ENCODE measurements around the gene MYLK3. TPM values are rescaled to one million over a fixed set of nuclear protein-coding genes. Genes with fewer than 3 reads are reported as not detected.
"Not testable (repeated sequence)": the region's sequence is repeated elsewhere in the genome, so short reads cannot be mapped to it uniquely, and the experiment has no call there.

Gene MYLK3
- polyA plus RNA-seq, 4 donors, result 0.76 to 1.5 (median 1.1) TPM

DNA sequence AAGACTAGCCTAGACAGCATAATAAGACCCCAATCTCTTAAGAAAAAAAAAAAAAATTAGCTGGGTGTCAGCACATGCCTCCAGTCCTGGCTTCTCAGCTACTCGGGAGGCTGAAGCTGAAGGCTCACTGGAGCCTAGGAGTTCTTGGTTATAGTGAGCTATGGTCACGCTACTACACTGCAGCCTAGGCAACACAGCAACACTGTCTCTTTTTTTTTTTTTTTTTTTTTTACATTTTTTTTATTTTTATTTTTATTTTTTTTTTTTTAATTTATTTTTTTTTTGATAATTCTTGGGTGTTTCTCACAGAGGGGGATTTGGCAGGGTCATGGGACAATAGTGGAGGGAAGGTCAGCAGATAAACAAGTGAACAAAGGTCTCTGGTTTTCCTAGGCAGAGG is 54.5 kb downstream of the MYLK3 start:
- no peak for DNase-seq (ENCODE audit: low read depth in 4 of 4, low spot score in 3 of 4)

DNA sequence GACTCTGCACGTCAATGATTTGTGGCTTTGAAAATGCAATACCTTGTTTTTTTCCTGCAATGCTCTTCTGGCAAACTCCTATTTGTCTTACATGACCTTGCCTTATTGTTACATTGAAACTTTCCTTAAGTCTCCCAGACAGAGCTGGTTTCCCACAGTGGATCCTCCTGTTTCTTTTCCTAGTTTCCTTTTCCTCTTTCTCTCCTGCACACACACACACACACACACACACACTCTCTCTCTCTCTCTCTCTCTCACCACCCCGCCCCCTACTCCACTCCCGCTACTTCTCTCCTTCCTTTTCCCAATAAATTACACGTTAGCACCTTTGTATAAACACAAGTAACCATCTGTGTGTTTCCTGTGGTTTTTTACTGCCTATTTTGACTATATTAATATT is 56.4 kb downstream of the MYLK3 start:
- no peak for DNase-seq (ENCODE audit: low read depth in 4 of 4, low spot score in 3 of 4)

DNA sequence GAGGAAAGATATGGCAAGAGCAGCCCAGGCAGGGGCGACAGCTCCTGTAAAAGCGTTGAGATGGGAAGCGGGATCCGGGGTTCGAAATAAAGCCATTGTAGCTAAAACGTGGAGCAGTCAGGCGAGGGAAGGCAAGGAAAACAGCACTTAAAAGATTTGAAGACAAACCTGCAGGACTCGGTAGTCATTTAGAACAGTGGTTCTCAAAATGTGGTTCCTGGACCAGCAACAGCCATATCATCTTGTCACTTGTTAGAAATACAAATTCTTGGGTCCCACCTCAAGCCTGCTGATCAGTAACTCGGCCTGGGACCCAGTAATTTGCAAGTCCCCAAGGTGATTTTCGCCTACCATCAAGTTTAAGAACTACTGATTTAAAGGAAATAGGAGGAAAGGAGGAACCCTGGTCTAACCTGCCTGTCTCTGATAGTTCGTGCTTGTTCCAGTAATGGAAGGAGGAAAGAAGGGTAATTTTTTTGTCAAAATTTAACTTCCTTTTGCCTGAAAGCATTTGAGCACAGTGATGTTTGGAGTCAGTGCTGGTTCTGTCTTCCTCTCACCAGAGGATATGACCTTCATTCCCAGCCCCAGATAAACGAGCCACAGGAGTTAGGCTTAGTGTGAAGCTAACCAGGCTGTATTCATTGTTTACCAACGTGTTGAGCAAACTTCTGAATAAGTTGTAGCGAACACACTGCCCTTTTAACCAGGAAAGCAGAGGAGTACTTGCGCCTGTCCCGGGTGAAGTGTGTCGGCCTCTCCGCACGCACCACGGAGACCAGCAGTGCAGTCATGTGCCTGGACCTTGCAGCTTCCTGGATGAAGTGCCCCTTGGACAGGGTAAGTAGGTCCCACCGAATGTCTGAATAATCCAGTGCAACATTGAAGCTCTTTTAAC is 57.6 kb downstream of the MYLK3 start:
- no peak for DNase-seq (ENCODE audit: low read depth in 4 of 4, low spot score in 3 of 4)

DNA sequence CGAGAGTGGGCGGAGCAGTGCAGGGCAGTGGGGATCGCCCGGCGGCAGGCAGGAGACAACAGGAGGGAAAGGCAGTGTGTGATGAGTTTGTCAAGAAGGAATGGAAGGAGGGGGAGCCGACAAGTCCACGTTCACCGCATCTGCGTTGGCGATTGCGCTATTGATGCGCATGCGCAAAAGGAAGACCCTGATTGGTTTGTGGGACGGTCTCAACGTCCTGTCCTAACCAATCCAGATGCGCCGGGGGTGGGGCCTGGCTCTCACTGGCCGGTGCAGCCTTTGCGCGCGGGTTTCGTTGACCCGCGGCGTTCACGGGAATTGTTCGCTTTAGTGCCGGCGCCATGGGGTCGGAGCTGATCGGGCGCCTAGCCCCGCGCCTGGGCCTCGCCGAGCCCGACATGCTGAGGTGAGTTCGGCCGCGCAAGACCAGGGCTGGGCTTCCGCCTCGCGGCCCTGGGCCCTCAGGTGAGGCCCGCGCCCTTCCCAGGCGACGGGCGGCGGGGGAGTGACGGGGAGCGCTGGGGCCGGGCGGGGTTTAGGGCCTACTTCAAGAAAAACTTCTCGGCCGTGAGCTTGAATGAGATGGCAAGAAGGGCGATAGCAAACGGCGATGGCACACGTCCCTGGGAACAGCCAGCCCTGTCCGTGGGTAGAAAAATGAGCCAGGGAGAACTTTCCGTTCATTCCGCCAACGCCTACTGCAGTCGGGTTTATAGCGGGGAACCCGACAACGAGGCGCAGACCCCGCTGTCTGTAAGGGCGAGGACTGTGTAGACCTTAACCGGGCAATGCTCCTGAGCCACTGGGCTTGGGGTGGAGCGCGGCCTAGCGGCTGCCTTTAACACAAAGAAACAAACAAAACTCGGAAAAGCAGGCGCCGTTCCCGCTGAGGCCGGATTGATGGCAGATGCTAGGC is 58.5 kb downstream of the MYLK3 start, which contains the start of gene ORC6:
TSS of gene ORC6 (plus strand) at position 295 of the 916 bp plus-strand sequence. CDS start at position 342, 47 bp downstream.
- DNase-seq (ENCODE audit: low read depth in 4 of 4, low spot score in 3 of 4), result peak; percentile 92 to 99 (median 94)

DNA sequence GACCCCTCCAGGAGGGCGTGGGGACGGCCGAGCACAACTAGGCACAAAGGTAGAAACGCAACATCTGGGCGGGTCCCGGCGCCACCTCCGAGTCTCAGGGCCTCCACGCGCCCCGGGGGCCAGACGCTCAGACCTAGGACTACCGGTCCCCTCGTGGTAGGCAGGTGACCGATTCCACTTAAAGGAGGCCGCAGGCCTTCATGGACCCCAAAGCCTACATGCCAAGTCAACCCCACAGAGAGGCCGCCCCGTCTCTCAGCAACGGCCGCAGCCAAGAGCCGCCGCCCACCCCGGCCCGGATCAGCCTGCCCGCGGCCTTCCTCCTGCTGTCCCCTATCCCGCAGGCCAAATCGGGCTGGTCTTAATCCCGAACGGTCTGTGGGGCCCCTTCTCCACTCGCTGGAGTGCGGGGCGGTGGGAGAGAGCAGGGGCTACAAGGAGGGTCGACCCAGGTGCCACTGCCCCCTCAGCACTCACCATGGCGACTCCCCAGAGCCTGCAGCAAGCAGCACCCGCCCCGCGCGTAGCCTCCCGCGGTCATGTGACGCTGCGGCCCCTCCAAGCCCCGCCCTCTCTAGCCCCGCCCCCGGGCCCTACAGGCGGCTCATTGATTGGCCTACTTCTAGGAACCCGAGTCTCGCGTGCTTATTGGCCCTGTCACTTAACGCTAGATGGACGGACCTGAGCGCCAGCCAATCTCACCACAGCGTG is 59.3 kb downstream of the MYLK3 start, which contains the start of gene VPS35:
TSS of gene VPS35 (minus strand) at position 525 of the 711 bp plus-strand sequence. CDS start at position 480, 45 bp downstream.
- DNase-seq (ENCODE audit: low read depth in 4 of 4, low spot score in 3 of 4), result peak in 3 of 4 donors; percentile 96 to 97 (median 97)

DNA sequence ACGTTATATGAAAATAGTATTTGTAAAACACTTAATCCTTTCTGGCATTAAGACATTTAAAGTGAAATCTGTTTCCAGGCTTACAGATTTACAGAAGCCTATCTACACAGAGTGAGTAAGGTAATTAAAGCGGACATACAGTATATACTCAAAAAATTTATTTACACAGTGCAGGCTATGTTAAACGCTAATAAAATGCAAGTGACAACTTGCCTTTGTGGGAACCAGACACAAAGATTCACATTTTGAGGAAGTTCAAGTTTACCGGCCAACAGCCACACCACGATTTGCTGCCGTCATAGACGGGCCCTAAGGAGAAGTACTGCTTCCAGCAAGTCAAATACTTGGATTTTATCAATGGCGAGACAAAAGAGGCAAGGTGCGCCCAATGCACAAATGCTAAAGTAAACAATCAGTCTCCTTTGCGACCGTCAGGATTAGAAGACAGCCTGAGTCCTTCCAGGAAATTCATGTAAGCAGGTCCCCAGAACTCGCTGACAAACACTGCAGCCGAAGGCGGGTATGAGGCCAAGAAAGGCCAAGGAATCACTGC is 60.0 kb downstream of the MYLK3 start:
- DNase-seq (ENCODE audit: low read depth in 4 of 4, low spot score in 3 of 4), result peak in 3 of 4 donors; percentile 6 to 41 (median 31)

DNA sequence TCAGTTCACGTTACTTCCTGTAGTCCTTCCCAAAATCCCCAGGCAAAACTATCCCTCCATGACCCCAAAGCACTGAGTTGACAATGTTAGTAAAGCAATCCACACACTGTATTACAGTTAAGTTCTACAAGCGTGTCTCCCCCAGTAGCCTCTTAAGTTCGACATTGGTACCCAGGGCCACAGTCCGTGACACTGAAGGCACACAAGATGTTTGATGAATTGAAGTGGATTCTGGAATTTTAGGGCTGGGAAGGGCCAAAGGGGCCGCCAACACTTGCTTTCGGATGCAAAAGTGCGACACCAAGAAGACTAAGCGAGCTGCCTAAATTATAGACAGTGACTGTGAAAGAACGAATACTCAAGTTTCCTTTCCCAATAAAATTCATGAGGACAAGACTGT is 60.7 kb downstream of the MYLK3 start:
- DNase-seq (ENCODE audit: low read depth in 4 of 4, low spot score in 3 of 4), result no peak

DNA sequence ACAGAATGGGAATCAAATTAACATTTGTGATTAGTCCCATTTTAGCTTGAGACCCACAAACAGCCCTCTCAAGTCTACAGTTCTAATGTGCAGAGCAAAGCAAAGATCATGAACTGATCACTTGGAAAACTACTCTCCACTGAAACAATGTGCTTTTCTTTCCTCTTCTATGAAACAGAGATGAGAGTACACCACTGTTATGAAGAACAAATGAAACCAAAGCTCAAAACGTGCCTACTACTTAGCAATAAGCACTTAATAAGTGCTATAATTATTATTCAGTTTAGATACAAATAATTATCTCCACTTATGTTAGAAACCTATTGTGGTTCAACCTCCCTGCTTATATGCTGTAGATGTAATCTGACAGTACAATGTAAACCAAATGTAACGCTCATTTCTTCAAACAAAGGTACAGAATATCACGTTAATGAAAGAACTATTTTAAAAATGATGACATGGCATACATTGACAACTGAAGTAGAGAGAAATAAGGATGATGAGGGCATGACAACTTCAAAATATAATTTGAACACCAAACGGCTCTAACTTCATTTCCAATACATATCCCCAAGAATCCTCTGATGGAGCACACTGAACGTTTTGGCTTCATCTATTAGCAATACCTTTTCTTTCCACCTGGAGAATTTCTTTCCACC is 61.2 kb downstream of the MYLK3 start:
- no peak for DNase-seq (ENCODE audit: low read depth in 4 of 4, low spot score in 3 of 4)

DNA sequence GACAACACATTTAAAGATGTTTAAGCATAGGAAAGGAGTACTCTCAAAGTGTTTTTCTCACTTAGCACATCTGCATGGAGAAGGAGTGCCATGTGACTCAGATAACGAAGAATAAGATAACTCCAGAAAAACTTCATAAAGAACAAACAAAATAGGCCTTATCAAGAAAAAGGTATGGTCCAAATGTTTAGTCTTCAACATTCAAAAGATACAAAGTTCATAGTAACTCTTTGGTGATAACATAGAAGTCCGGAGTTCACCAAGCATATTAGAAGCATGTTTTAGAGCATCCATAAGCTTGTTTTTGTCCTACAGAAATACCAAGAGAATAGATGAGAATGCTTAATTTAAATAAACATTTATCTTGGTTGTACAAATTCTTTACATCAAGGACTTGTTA is 66.3 kb downstream of the MYLK3 start:
- not testable (repeated sequence) for DNase-seq (ENCODE audit: low read depth in 4 of 4, low spot score in 3 of 4)

DNA sequence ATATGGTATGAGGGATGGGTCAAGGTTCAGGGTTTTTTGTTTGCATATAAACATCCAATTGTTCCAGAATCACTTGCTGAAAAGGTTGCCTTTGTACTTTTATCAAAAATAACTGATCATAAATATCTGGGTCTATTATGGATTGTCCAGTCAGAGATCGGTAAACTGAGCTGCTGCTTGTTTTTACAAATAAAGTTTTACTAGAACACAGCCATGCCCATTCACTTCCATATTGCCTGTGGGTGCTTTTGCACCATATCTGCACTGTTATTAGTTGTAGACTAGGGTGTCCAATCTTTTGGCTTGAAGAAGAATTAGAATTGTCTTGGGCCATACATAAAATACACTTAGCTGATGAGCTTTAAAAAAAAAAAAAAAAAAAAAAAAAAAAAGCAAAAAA is 70.2 kb downstream of the MYLK3 start:
- not testable (repeated sequence) for DNase-seq (ENCODE audit: low read depth in 4 of 4, low spot score in 3 of 4)

DNA sequence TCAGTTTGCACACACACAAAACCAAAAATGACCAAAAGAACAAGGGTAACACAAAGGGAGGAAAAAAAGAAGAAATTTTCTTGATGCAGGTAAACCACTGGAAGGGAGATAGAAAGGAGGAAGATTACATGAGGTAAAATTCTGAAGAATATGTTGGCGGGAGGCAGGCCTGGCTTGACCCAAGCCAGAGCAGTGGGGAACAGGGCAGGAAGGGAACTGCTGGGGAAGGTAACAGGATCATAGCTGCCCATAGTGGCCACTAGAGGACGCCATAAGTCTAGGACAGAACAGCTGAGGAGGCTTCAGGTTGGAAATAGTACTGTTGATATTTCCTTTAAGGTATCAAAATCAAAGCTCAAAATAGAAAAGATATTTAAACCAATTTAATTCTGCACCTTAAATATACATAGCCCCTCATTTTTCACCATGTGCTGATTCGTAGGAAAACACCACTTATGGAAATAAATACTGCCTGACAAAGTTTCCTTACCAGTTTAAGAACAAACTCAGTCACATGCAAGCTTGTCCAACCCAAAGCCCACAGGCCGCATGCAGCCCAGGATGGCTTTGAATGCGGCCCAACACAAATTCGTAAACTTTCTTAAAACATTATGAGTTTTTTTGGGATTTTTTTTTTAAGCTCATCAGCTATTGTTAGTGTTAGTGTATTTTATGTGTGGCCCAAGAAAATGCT is 74.7 kb downstream of the MYLK3 start:
- DNase-seq (ENCODE audit: low read depth in 4 of 4, low spot score in 3 of 4), result no peak

DNA sequence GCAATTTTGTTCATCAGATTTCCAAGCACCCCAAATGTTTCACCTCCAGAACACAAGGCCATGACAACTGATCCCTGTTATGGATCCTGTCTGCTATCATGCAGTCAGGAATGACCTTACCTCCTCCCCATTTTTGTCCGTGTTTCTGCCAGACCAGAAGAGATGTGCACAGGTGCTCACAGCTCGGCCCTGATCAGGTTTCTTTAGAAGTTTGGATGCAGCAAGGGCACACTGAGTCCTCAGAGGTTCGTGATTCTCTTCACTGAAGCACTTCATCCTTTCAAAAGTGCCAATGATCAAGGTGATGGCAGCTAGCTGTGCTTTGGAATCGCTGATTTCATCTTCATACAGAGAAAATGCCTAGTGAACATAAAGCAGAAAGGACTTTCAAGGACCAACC is 86.0 kb downstream of the MYLK3 start:
- DNase-seq (ENCODE audit: low read depth in 4 of 4, low spot score in 3 of 4), result no peak

DNA sequence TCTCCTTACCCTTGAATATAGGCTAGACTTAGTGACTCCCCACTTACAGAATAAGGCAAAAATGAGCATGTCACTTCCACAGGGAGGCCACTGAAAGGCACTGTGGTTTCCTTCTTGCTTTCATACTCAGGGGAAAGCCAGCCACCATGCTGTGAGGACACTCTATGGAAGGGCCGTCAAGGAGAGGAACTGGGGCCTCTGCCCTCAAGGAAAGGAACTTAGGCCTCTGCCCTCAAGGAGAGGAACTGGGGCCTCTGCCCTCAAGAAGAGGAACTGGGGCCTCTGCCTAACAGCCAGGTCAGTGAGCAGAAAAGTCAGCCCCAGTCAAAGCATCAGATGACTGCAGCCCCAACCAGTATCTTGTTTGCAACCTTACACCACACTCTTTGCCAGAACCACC is 89.2 kb downstream of the MYLK3 start:
- no peak for DNase-seq (ENCODE audit: low read depth in 4 of 4, low spot score in 3 of 4)

Other genes starting within 250 kb of the MYLK3 start
- gene SHCBP1, start 127.0 kb downstream of the MYLK3 start, polyA plus RNA-seq (ENCODE audit: insufficient read length in 4 of 4), result 1 to 10 TPM; 7.7 to 8.9 (median 8.5) TPM
- 100 to 1,000 TPM; 148 to 178 (median 166) TPM for gene VPS35, start 59.2 kb downstream of the MYLK3 start, polyA plus RNA-seq (ENCODE audit: insufficient read length in 4 of 4)
- 10 to 100 TPM; 16.4 to 23.6 (median 21.0) TPM for gene ORC6, start 58.7 kb downstream of the MYLK3 start, polyA plus RNA-seq (ENCODE audit: insufficient read length in 4 of 4)
- gene C16orf87, start 82.8 kb upstream of the MYLK3 start, polyA plus RNA-seq (ENCODE audit: insufficient read length in 4 of 4), result 10 to 100 TPM; 27.6 to 38.8 (median 36.1) TPM
- 10 to 100 TPM; 25.3 to 29.9 (median 29.2) TPM for gene GPT2, start 136.0 kb upstream of the MYLK3 start, polyA plus RNA-seq (ENCODE audit: insufficient read length in 4 of 4)
- 10 to 100 TPM; 79.4 to 94.4 (median 92.0) TPM for gene DNAJA2, start 225.3 kb upstream of the MYLK3 start, polyA plus RNA-seq (ENCODE audit: insufficient read length in 4 of 4)